B cell (primary cell): ENCODE results near the gene RSRC2. TPM values are rescaled to one million over a fixed set of nuclear protein-coding genes. Genes with fewer than 3 reads are reported as not detected.

Experiments
- polyA plus RNA-seq: library from polyadenylated mRNA; depleted of rRNA; stranded (reverse); fragments of >200 nt; gene quantifications from 2 replicates; pipeline ENCODE4 v1.2.3, GENCODE V29; 2012
- small RNA-seq: library from RNA; depleted of rRNA; stranded (forward); fragments of <200 nt; gene quantifications from one replicate; pipeline ENCODE3, GENCODE V24; 2012; ENCODE audit warnings: low replicate concordance, low read depth; ENCODE audit not compliant: insufficient read length
- total RNA-seq, 2 donors: library from RNA; stranded (reverse); fragments of 120-200 nt in 1 of 2; gene quantifications; 1 replicate in 1 of 2; 2 replicates in 1 of 2; pipeline versions ENCODE4 v1.2.3 to v1.2.4, GENCODE V29; 2013 to 2022

Gene RSRC2
- total and polyA plus RNA-seq, 2 donors (not counting 1 experiment from before 2014, with no cell fraction given): 56.2 to 151 TPM

Small RNAs within 50 kb of the gene (small RNA-seq; reads per million reads assigned to genes)
- gene AC026333.1: not detected
- gene RF00411: not detected

Other genes starting within 250 kb of the RSRC2 start
- 62.4 and 64.9 TPM in 2 replicates for gene CLIP1, start 104.3 kb downstream of the RSRC2 start, total RNA-seq
- gene CLIP1, start 104.3 kb downstream of the RSRC2 start, polyA plus RNA-seq: 17.0 and 21.1 TPM in 2 replicates
- gene ZCCHC8, start 26.0 kb downstream of the RSRC2 start, total RNA-seq: 56.2 and 57.0 TPM in 2 replicates
- gene ZCCHC8, start 26.0 kb downstream of the RSRC2 start, polyA plus RNA-seq: 30.0 and 30.7 TPM in 2 replicates
- 49.0 and 52.4 TPM in 2 replicates for gene KNTC1, start 313 bp upstream of the RSRC2 start, total RNA-seq
- gene KNTC1, start 313 bp upstream of the RSRC2 start, polyA plus RNA-seq: 27.1 and 35.5 TPM in 2 replicates
- gene HCAR2, start 176.4 kb upstream of the RSRC2 start, total RNA-seq: not detected in 2 replicates
- 0.35 and 0.82 TPM in 2 replicates for gene HCAR2, start 176.4 kb upstream of the RSRC2 start, polyA plus RNA-seq
- gene HCAR3, start 189.9 kb upstream of the RSRC2 start, total RNA-seq: 0.12 TPM in 1 of 2 replicates, not detected in the other
- gene HCAR3, start 189.9 kb upstream of the RSRC2 start, polyA plus RNA-seq: 0.59 and 1.2 TPM in 2 replicates
- gene HCAR1, start 203.9 kb upstream of the RSRC2 start, total RNA-seq: not detected in 2 replicates
- 0.06 and 0.09 TPM in 2 replicates for gene HCAR1, start 203.9 kb upstream of the RSRC2 start, polyA plus RNA-seq
- gene DENR, start 225.9 kb upstream of the RSRC2 start, total RNA-seq: 54.5 and 59.0 TPM in 2 replicates
- 14.0 and 22.6 TPM in 2 replicates for gene DENR, start 225.9 kb upstream of the RSRC2 start, polyA plus RNA-seq
- 4.2 and 5.4 TPM in 2 replicates for gene CCDC62, start 247.6 kb upstream of the RSRC2 start, total RNA-seq
- 1.5 and 2.1 TPM in 2 replicates for gene CCDC62, start 247.6 kb upstream of the RSRC2 start, polyA plus RNA-seq